ENCODE measurements around the gene PRRG2. TPM values are rescaled to one million over a fixed set of nuclear protein-coding genes. Genes with fewer than 3 reads are reported as not detected.
A peak's percentile ranks its signal among the peaks of the same experiment; 100 is the strongest.

Gene PRRG2
- total and polyA plus RNA-seq, 2 of the 13 experiments (the other 11 are each of a cell fraction or from before 2014, with no cell fraction given) = 0.66 to 0.82 TPM

DNA sequence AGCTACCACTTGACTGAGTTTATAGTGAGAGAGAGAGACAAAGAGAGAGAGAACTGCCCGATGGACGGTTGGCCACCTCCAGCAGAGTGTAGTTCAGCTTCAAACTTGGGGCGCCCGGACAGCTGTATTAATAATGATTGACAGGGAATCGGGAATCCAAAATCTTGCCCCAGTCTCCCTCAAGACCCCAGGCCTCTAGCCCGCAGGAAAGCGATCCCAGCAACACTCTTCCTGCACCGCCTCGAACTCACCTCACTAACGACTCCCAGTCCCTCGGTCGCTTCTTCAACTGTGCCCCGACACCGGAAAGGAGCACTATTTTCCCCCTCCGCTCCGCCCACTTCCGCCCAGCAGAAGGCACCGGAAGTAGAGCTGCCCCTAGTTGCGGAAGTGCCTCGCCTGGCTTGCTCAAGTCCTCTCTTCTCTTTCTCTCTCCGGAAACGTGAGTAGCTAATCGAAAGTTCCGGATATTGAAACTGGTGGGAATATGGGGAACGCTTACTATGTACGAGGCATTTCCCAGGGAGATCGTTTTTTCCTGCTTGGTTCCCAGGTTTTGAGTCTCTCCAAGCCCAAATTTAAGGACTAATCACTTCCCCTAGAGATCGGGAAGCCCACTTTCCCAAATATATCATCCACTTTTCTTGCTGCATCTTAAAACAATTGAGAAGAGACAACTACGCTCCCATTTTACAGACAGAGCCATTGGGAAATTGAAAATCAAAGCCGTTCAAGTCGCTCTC, 681 bp upstream of the PRRG2 start, which contains the start of gene NOSIP (continued):
- peak; percentile 80 for TF ChIP-seq GMEB1 (CRISPR knock-in tag; IDR thresholded peaks at IDR 0.05; ENCODE audit: borderline replicate concordance)
- peak; percentile 95 for TF ChIP-seq ZNF124 (CRISPR knock-in tag; IDR thresholded peaks at IDR 0.05)
- 0 out of 2 replicates have a peak, but pooled peaks have one; percentile 27 for TF ChIP-seq ZFP37 (CRISPR knock-in tag; IDR thresholded peaks at IDR 0.05; ENCODE audit: borderline replicate concordance)
- peak; percentile 47; the same call in 1 of the 2 replicates for TF ChIP-seq MYC (CRISPR knock-in tag; IDR thresholded peaks at IDR 0.05; ENCODE audit: borderline replicate concordance)
- TF ChIP-seq ZNF207 (IDR thresholded peaks at IDR 0.05; ENCODE audit: borderline replicate concordance) = no peak
- TF ChIP-seq ZMYM4 (CRISPR knock-in tag; IDR thresholded peaks at IDR 0.05) = peak; percentile 53; the same call in 1 of the 2 replicates
- TF ChIP-seq GATA4 (IDR thresholded peaks at IDR 0.05; ENCODE audit: borderline replicate concordance, low read depth) = peak; percentile 82; the same call in 1 of the 2 replicates
- TF ChIP-seq PBX2 (CRISPR knock-in tag; IDR thresholded peaks at IDR 0.05) = 0 out of 2 replicates have a peak, but pooled peaks have one; percentile 23
- TF ChIP-seq, protein P1, sequence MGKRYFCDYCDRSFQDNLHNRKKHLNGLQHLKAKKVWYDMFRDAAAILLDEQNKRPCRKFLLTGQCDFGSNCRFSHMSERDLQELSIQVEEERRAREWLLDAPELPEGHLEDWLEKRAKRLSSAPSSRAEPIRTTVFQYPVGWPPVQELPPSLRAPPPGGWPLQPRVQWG (CRISPR knock-in tag; IDR thresholded peaks at IDR 0.05; ENCODE audit: borderline replicate concordance, low read depth) = no peak
- TF ChIP-seq, protein P2, sequence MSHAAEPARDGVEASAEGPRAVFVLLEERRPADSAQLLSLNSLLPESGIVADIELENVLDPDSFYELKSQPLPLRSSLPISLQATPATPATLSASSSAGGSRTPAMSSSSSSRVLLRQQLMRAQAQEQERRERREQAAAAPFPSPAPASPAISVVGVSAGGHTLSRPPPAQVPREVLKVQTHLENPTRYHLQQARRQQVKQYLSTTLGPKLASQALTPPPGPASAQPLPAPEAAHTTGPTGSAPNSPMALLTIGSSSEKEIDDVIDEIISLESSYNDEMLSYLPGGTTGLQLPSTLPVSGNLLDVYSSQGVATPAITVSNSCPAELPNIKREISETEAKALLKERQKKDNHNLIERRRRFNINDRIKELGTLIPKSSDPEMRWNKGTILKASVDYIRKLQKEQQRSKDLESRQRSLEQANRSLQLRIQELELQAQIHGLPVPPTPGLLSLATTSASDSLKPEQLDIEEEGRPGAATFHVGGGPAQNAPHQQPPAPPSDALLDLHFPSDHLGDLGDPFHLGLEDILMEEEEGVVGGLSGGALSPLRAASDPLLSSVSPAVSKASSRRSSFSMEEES (CRISPR knock-in tag; IDR thresholded peaks at IDR 0.05) = peak; percentile 46
- TF ChIP-seq ZNF354B (CRISPR knock-in tag; IDR thresholded peaks at IDR 0.05) = no peak
- TF ChIP-seq, protein P3, sequence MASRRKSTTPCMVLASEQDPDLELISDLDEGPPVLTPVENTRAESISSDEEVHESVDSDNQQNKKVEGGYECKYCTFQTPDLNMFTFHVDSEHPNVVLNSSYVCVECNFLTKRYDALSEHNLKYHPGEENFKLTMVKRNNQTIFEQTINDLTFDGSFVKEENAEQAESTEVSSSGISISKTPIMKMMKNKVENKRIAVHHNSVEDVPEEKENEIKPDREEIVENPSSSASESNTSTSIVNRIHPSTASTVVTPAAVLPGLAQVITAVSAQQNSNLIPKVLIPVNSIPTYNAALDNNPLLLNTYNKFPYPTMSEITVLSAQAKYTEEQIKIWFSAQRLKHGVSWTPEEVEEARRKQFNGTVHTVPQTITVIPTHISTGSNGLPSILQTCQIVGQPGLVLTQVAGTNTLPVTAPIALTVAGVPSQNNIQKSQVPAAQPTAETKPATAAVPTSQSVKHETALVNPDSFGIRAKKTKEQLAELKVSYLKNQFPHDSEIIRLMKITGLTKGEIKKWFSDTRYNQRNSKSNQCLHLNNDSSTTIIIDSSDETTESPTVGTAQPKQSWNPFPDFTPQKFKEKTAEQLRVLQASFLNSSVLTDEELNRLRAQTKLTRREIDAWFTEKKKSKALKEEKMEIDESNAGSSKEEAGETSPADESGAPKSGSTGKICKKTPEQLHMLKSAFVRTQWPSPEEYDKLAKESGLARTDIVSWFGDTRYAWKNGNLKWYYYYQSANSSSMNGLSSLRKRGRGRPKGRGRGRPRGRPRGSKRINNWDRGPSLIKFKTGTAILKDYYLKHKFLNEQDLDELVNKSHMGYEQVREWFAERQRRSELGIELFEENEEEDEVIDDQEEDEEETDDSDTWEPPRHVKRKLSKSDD (CRISPR knock-in tag; IDR thresholded peaks at IDR 0.05; ENCODE audit: low read depth) = no peak
- 0 out of 2 replicates have a peak, but pooled peaks have one; percentile 25 for TF ChIP-seq ZFAT (CRISPR knock-in tag; conservative IDR thresholded peaks at IDR 0.05)
- peak; percentile 84 for TF ChIP-seq ERF (CRISPR knock-in tag; IDR thresholded peaks at IDR 0.05)
- no peak; the same call in 1 of the 2 replicates for TF ChIP-seq NKX3-1 (CRISPR knock-in tag; IDR thresholded peaks at IDR 0.05)
- no peak for TF ChIP-seq HHEX (CRISPR knock-in tag; IDR thresholded peaks at IDR 0.05)
- peak; percentile 43 for TF ChIP-seq ZNF883 (CRISPR knock-in tag; IDR thresholded peaks at IDR 0.05; ENCODE audit: not compliant biosample characterization)
- no peak for TF ChIP-seq HNRNPH1 (optimal IDR thresholded peaks at IDR 0.05; ENCODE audit: low read depth, low read length)
- TF ChIP-seq ZBTB46 (CRISPR knock-in tag; IDR thresholded peaks at IDR 0.05; ENCODE audit: borderline replicate concordance) = no peak

Data from HepG2 (cell line).